CD4-positive, CD25-positive, alpha-beta regulatory T cell (primary cell): ENCODE results near the gene ACO1. TPM values are rescaled to one million over a fixed set of nuclear protein-coding genes. Genes with fewer than 3 reads are reported as not detected.

Source experiments
- ATAC-seq, 2 donors: fragments of 150-1000 bp; cut with Tn5 transposase; one replicate each; pipeline ENCODE4 v1.10.0; 2021; ENCODE audit warnings: low read depth in 2 of 2, moderate number of reproducible peaks in 2 of 2, moderate library complexity in 1 of 2
- DNase-seq, 3 donors: peaks; one replicate each; pipeline versions ENCODE4 v3.0.0 to v3.0.0-alpha.2; 2012 to 2022; ENCODE audit warnings: mixed read lengths in 1 of 3
- H3K27ac ChIP-seq: one replicate; pipeline ENCODE4 v1.7.0; 2013; ENCODE audit warnings: mild to moderate bottlenecking, low read length; ENCODE audit not compliant: insufficient read depth, poor library complexity, severe bottlenecking
- H3K27me3 ChIP-seq: one replicate; pipeline ENCODE4 v1.7.0; 2013; ENCODE audit warnings: low read length; ENCODE audit not compliant: control insufficient read depth, insufficient read depth
- H3K36me3 ChIP-seq: one replicate; pipeline ENCODE4 v1.7.0; 2013; ENCODE audit warnings: mild to moderate bottlenecking, low read length, moderate library complexity; ENCODE audit not compliant: control insufficient read depth, insufficient read depth
- H3K4me1 ChIP-seq: 2 replicates; pipeline ENCODE4 v1.7.0; 2013; ENCODE audit warnings: mild to moderate bottlenecking, low read length; ENCODE audit not compliant: insufficient read depth, control insufficient read depth, poor library complexity, severe bottlenecking
- H3K4me3 ChIP-seq: one replicate; pipeline ENCODE4 v1.7.0; 2013; ENCODE audit warnings: low read depth, mild to moderate bottlenecking, low read length, moderate library complexity
- H3K9me3 ChIP-seq, 2 experiments: 1 replicate in 1 of 2; 2 replicates in 1 of 2; pipeline ENCODE4 v1.7.0; 2013; ENCODE audit warnings: low read length in 2 of 2, mild to moderate bottlenecking in 1 of 2, moderate library complexity in 1 of 2; ENCODE audit not compliant: control insufficient read depth in 2 of 2
- H3K27ac Mint-ChIP-seq, 3 donors: one replicate each; pipeline ENCODE4 v1.8.0; 2020 to 2022; ENCODE audit warnings: mild to moderate bottlenecking in 3 of 3, mixed read lengths in 3 of 3, moderate library complexity in 2 of 3
- H3K27me3 Mint-ChIP-seq: one replicate; pipeline ENCODE4 v1.8.0; 2022; ENCODE audit warnings: mild to moderate bottlenecking, mixed read lengths
- H3K36me3 Mint-ChIP-seq: one replicate; pipeline ENCODE4 v1.8.0; 2020; ENCODE audit warnings: mixed read lengths
- H3K4me1 Mint-ChIP-seq, 4 donors: one replicate each; pipeline ENCODE4 v1.8.0; 2020 to 2022; ENCODE audit warnings: mixed read lengths in 4 of 4, mild to moderate bottlenecking in 1 of 4
- H3K4me3 Mint-ChIP-seq, 4 donors: one replicate each; pipeline ENCODE4 v1.8.0; 2020 to 2022; ENCODE audit warnings: mild to moderate bottlenecking in 4 of 4, mixed read lengths in 4 of 4, moderate library complexity in 3 of 4
- H3K9me3 Mint-ChIP-seq, 7 donors: one replicate each; pipeline ENCODE4 v1.8.0; 2020 to 2022; ENCODE audit warnings: mixed read lengths in 7 of 7, mild to moderate bottlenecking in 3 of 7, moderate library complexity in 2 of 7
- polyA plus RNA-seq, 4 donors: library from polyadenylated mRNA; unstranded; fragments of 300-500 nt; fragmentation: Illumina TruSeq; gene quantifications; one replicate each; pipeline ENCODE4 v1.2.3, GENCODE V29; 2021
- total RNA-seq: library from RNA; stranded (reverse); gene quantifications from one replicate; pipeline ENCODE4 v1.2.3, GENCODE V29; 2022

ACO1 gene
- total and polyA plus RNA-seq, 5 donors from 2014 or later, result 3.6 to 7.4 (median 6.0) TPM

- no peak for DNase-seq
- no peak overlapping the region for H3K4me3 Mint-ChIP-seq
- H3K36me3 Mint-ChIP-seq, result no peaks in the 10 kb centered on the region
- H3K4me1 Mint-ChIP-seq, result no peaks in the 10 kb centered on the region
- peaks cover 14% of the 10 kb centered on the region for H3K27me3 Mint-ChIP-seq
- no peaks in the 10 kb centered on the region for H3K36me3 ChIP-seq
- no peaks in the 10 kb centered on the region for H3K4me1 ChIP-seq
- H3K27me3 ChIP-seq, result peaks cover 8% of the 10 kb centered on the region
- no peak for ATAC-seq
- no peak overlapping the region for H3K27ac ChIP-seq
- H3K9me3 Mint-ChIP-seq, result peaks cover 0 to 8% (median 0%) of the 10 kb centered on the region in 7 donors
- H3K4me3 ChIP-seq, result no peak overlapping the region
- H3K27ac Mint-ChIP-seq, result no peak overlapping the region
- H3K9me3 ChIP-seq, result no peaks in the 10 kb centered on the region
Measured at GRCh38 chr9:32371679-32372078, 12.8 kb upstream of the ACO1 start.

- Mint-ChIP-seq H3K36me3 (no peaks in the 10 kb centered on the region), H3K27me3 (peaks cover 16% of the 10 kb centered on the region), H3K4me1 (peaks cover 5 to 10% (median 8%) of the 10 kb centered on the region in 4 donors), H3K4me3 (no peak overlapping the region), H3K27ac (no peak overlapping the region), H3K9me3 (no peaks in the 10 kb centered on the region)
- Histone ChIP-seq H3K4me1 (no peaks in the 10 kb centered on the region), H3K9me3 (no peaks in the 10 kb centered on the region), H3K27me3 (peaks cover 16% of the 10 kb centered on the region), H3K27ac (no peak overlapping the region), H3K4me3 (no peak overlapping the region), H3K36me3 (no peaks in the 10 kb centered on the region)
- no peak for DNase-seq
- no peak for ATAC-seq
Measured at GRCh38 chr9:32376285-32376684, 8.2 kb upstream of the ACO1 start.

GRCh38 chr9:32378496-32378895 lies 5.9 kb upstream of the ACO1 start:
- Histone ChIP-seq H3K36me3 (no peaks in the 10 kb centered on the region), H3K27ac (no peak overlapping the region), H3K4me3 (no peak overlapping the region), H3K4me1 (peaks cover under 1% of the 10 kb centered on the region), H3K9me3 (no peaks in the 10 kb centered on the region), H3K27me3 (peaks cover 27% of the 10 kb centered on the region)
- H3K9me3 Mint-ChIP-seq, result no peaks in the 10 kb centered on the region
- no peak overlapping the region for H3K4me3 Mint-ChIP-seq
- peak; percentile 35 to 80 (median 64) for DNase-seq
- H3K4me1 Mint-ChIP-seq, result peaks cover 6 to 11% (median 9%) of the 10 kb centered on the region in 4 donors
- peaks cover 38% of the 10 kb centered on the region for H3K27me3 Mint-ChIP-seq
- H3K36me3 Mint-ChIP-seq, result no peaks in the 10 kb centered on the region
- peak overlapping the region in 2 of 3 donors; percentile 0 to 33 for H3K27ac Mint-ChIP-seq
- ATAC-seq, result peak; percentile 69 to 74

DNA sequence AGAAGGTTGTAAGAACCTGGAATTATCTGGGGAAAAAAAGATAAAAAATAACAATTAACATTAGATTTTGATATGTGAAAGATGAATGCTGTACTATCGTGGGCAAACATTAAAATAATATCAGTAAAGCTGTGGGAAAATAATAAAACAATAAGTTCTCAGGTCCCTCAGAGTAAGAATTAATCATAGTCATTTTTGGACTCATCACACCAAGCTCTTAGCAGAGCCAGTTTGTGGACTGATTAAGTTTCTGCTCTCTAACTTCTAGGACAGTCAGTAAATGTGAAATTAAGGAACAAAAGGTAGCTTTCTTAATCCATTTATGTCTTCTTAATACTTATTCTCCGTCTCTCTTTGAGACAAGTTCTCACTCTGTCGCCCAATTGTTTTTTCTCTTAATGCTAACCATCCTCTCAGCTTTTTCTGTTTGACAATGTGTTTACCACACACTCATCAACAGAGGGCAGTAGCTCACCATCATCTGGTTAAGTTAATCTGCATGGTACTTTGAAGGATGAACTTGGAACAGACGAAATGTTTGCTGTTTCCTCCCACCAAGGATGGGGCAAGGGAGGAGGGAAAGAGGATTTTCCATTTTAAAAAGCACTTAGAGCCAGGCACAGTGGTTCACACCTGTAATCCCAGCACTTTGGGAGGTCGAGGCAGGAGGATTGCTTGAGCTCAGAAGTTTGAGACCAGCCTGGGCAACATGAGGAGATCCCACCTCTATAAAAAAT lies 5.3 kb upstream of the ACO1 start:
- Mint-ChIP-seq H3K27ac (peak overlapping the region in 1 of 3 donors; percentile 0), H3K36me3 (no peaks in the 10 kb centered on the region), H3K27me3 (peaks cover 40% of the 10 kb centered on the region), H3K9me3 (no peaks in the 10 kb centered on the region), H3K4me3 (no peak overlapping the region), H3K4me1 (peaks cover 10 to 16% (median 13%) of the 10 kb centered on the region in 4 donors)
- H3K4me1 ChIP-seq, result peaks cover 7% of the 10 kb centered on the region
- H3K36me3 ChIP-seq, result no peaks in the 10 kb centered on the region
- peaks cover 25% of the 10 kb centered on the region for H3K27me3 ChIP-seq
- H3K4me3 ChIP-seq, result peak overlapping the region; percentile 29
- DNase-seq (peak; percentile 55 to 83 (median 78)), ATAC-seq (peak; percentile 84 to 87)
- H3K27ac ChIP-seq, result no peak overlapping the region
- H3K9me3 ChIP-seq, result no peaks in the 10 kb centered on the region

DNA sequence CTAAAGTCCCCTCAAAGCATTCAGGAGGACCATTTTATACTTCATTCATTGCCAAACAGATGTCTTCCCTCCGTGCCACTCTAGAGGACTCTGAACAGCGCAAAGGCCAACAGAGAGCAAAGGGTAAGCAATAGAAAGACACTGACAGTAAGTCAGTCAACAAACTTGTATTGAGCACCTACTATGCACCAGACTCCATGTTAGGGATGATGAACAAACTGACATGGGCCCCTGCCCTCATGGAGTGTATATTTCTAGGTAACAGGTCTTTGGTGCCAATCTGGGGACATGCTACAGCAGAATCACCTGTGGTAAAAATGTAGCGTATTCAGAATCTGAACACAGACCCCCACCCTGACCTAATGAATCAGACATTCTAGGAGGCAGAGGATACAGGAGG lies 3.5 kb upstream of the ACO1 start:
- peaks cover 10 to 24% (median 18%) of the 10 kb centered on the region in 4 donors for H3K4me1 Mint-ChIP-seq
- Histone ChIP-seq H3K9me3 (no peaks in the 10 kb centered on the region), H3K4me3 (no peak overlapping the region), H3K27ac (no peak overlapping the region), H3K27me3 (peaks cover 25% of the 10 kb centered on the region), H3K4me1 (peaks cover 16% of the 10 kb centered on the region), H3K36me3 (no peaks in the 10 kb centered on the region)
- H3K27ac Mint-ChIP-seq, result no peak overlapping the region
- H3K9me3 Mint-ChIP-seq, result no peaks in the 10 kb centered on the region
- H3K4me3 Mint-ChIP-seq, result no peak overlapping the region
- H3K27me3 Mint-ChIP-seq, result peaks cover 40% of the 10 kb centered on the region
- no peaks in the 10 kb centered on the region for H3K36me3 Mint-ChIP-seq
- ATAC-seq (no peak), DNase-seq (no peak)

DNA sequence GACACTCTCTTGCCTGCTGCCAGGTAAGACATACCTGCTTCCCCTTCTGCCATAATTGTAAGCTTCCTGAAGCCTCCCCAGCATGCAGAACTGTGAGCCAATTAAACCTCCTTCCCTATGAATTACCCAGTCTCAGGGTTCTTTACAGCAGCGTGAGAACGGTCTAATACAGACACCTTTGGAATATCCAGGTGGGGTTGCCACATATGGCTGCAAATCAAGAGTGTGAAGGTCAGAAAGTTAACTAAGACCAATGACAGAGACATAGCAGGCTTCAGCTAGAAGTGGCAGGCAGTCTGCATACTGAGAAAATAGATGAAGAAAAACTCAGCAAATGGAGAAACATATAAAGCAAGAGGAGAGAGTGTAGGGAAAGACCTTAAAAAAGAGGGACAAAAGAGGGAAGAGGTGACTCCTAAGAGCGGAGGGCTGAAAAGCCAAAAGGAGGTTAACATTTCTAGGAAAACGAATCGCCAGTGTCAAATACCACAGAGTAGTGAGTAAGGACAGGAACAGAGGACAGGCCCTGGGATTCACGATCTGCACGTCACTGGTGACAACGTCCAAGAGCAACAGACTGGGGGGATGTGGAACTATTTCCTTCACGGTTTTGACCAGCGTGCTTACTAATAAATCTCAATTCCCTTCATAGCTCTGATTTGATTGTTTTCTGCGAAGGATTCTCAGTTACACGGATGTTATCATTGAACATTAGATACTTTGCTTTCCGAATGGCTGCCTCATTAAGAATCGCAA lies 1.7 kb upstream of the ACO1 start:
- Histone ChIP-seq H3K4me3 (no peak overlapping the region), H3K9me3 (no peaks in the 10 kb centered on the region), H3K27ac (no peak overlapping the region), H3K4me1 (peaks cover 16% of the 10 kb centered on the region), H3K27me3 (peaks cover 25% of the 10 kb centered on the region), H3K36me3 (no peaks in the 10 kb centered on the region)
- no peak for DNase-seq
- Mint-ChIP-seq H3K36me3 (no peaks in the 10 kb centered on the region), H3K27ac (no peak overlapping the region), H3K4me3 (peak overlapping the region in 3 of 4 donors; percentile 51 to 68 (median 62)), H3K27me3 (peaks cover 40% of the 10 kb centered on the region), H3K9me3 (no peaks in the 10 kb centered on the region), H3K4me1 (peaks cover 10 to 32% (median 21%) of the 10 kb centered on the region in 4 donors)
- no peak for ATAC-seq

- H3K4me3 Mint-ChIP-seq, result peak overlapping the region; percentile 87 to 97 (median 92)
- peak overlapping the region in 1 of 3 donors; percentile 11 for H3K27ac Mint-ChIP-seq
- H3K36me3 Mint-ChIP-seq, result no peaks in the 10 kb centered on the region
- Histone ChIP-seq H3K27me3 (peaks cover 25% of the 10 kb centered on the region), H3K4me1 (peaks cover 16% of the 10 kb centered on the region), H3K27ac (no peak overlapping the region), H3K4me3 (peak overlapping the region; percentile 77), H3K9me3 (no peaks in the 10 kb centered on the region), H3K36me3 (no peaks in the 10 kb centered on the region)
- ATAC-seq (no peak), DNase-seq (peak in 1 of 3 donors; percentile 15)
- H3K9me3 Mint-ChIP-seq, result no peaks in the 10 kb centered on the region
- H3K27me3 Mint-ChIP-seq, result peaks cover 40% of the 10 kb centered on the region
- peaks cover 10 to 28% (median 18%) of the 10 kb centered on the region in 4 donors for H3K4me1 Mint-ChIP-seq
Measured at GRCh38 chr9:32384002-32384363, 460 bp upstream of the ACO1 start.
